ENCODE measurements around the gene SERPINB4.

GRCh38 chr18:63686871-63687270 is 42.8 kb upstream of the SERPINB4 start:
- no peak for TF ChIP-seq POLR2AphosphoS5 (IDR thresholded peaks at IDR 0.05; ENCODE audit: low read depth)
- no peak for TF ChIP-seq CTCF (conservative IDR thresholded peaks at IDR 0.05; ENCODE audit: low read depth in 2 of 2)
- no peak for TF ChIP-seq EZH2 (IDR thresholded peaks at IDR 0.05; ENCODE audit: low read depth, unreplicated experiment)
- TF ChIP-seq JUNB (IDR thresholded peaks at IDR 0.05; ENCODE audit: unreplicated experiment) = no peak

All from GM23338 (cell line).